AG04449 (cell line): ENCODE data around the gene OR52E4.

Source experiments
- CTCF ChIA-PET: fragments of 350-600 bp; formaldehyde crosslinking; extraction: SDS; loops from one replicate; lab custom pipeline; 2021; ENCODE audit warnings: antibody characterized with exemption; lab: Yijun Ruan, JAX
- POLR2A ChIA-PET: fragments of 400-600, 350-600 bp; formaldehyde crosslinking; extraction: SDS; loops from one replicate; lab custom pipeline; 2020; ENCODE audit warnings: antibody characterized with exemption, inconsistent platforms; lab: Yijun Ruan, JAX
- DNase-seq: peaks from one replicate; pipeline ENCODE4 v3.0.0-alpha.2; 2010; ENCODE audit warnings: low read depth, low spot score
- H3K4me3 ChIP-seq: 2 replicates; pipeline ENCODE4 v1.5.1; 2011; ENCODE audit warnings: low read depth, mild to moderate bottlenecking, control low read depth, low read length
- CTCF ChIP-seq: IDR thresholded peaks from one replicate; pipeline ENCODE4 v1.5.1; 2011; ENCODE audit warnings: mild to moderate bottlenecking, moderate library complexity, low read length, control low read depth, inconsistent platforms; ENCODE audit not compliant: insufficient read depth; ENCODE audit errors: missing control alignments

Gene OR52E4

GRCh38 chr11:5880329-5880728 lies at the start of gene OR52E4:
Gene OR52E4 (plus strand): TSS chr11:5880629. CDS start chr11:5884293, 3,664 bp downstream.
- ChIA-PET POLR2A (no interaction called here), CTCF (no interaction called here)
- no peak for TF ChIP-seq CTCF
- DNase-seq: no peak
- no peak within 1 kb of the TSS for H3K4me3 ChIP-seq

- no peak for TF ChIP-seq CTCF
- no peak for DNase-seq
- POLR2A ChIA-PET: no interaction called here
- CTCF ChIA-PET: no interaction called here
- no peak overlapping the region for H3K4me3 ChIP-seq
Measured at GRCh38 chr11:5831196-5831829, 49.1 kb upstream of the OR52E4 start.

DNA sequence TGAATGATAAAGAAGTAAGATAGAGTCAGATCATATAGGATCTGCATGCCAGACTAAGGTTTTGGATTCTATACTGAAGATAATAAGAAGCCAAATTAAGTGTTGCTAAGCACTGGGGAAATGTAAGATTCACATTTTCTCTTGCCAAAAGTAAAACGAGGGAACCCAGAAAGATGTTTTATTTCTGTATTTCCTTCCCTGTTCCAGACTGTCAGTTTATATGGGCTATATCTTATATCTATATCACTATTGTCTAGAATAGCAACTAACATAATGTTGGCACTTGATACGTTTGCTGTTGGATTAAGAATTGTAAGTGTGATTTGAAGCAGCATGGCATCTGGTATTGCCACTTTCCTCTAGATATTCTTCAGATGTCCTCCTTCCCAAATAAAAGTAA lies 47.0 kb upstream of the OR52E4 start:
- POLR2A ChIA-PET: no interaction called here
- no peak overlapping the region for H3K4me3 ChIP-seq
- CTCF ChIA-PET: no interaction called here
- no peak for DNase-seq
- TF ChIP-seq CTCF: no peak

GRCh38 chr11:5837695-5838094 lies 42.7 kb upstream of the OR52E4 start:
- no peak overlapping the region for H3K4me3 ChIP-seq
- ChIA-PET POLR2A (no interaction called here), CTCF (no interaction called here)

GRCh38 chr11:5841797-5842196 lies 38.6 kb upstream of the OR52E4 start, which contains the start of gene OR52E6:
Gene OR52E6 (minus strand): TSS chr11:5841897. CDS start chr11:5841897, 0 bp downstream.
- ChIA-PET POLR2A (no interaction called here), CTCF (no interaction called here)
- TF ChIP-seq CTCF: no peak
- no peak within 1 kb of the TSS for H3K4me3 ChIP-seq
- no peak for DNase-seq

More at GRCh38 chr11:5837695-5838094, 42.7 kb upstream of the OR52E4 start:
- no peak for TF ChIP-seq CTCF
- DNase-seq: no peak

DNA sequence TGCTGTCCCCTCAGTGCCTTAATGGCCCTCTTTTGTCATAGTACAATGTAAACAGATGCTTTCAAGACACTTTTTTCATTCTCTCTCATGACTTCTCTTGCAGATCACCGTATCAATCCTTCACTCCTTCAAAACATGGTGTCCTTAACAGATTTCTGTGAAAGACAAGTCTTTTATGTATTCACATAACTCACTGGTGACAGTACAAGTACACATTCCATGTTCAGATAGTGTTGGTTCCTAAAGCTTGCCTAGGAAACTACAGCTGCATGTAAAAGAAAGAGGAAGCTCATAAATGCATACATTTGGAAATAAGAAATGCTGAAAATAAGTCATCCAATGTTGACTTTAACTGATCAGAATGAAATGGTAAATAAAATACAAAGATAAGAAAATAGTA lies 33.7 kb upstream of the OR52E4 start:
- ChIA-PET CTCF (no interaction called here), POLR2A (no interaction called here)
- TF ChIP-seq CTCF: no peak
- no peak overlapping the region for H3K4me3 ChIP-seq
- DNase-seq: no peak
